Naive B cell (primary cell): ENCODE measurements around the gene TNFRSF14. TPM values are rescaled to one million over a fixed set of nuclear protein-coding genes. Genes with fewer than 3 reads are reported as not detected.

Experiments
- ATAC-seq, 2 donors: fragments of 150-1000 bp; cut with Tn5 transposase; 2 replicates each; pipeline ENCODE4 v1.10.0; 2021; ENCODE audit warnings: low read depth in 2 of 2, mild to moderate bottlenecking in 2 of 2, moderate library complexity in 2 of 2
- DNase-seq: peaks from one replicate; pipeline ENCODE4 v3.0.0; 2022
- H3K27ac Mint-ChIP-seq, 6 donors: one replicate each; pipeline ENCODE4 v1.8.0; 2020 to 2022; ENCODE audit warnings: mild to moderate bottlenecking in 6 of 6, mixed read lengths in 6 of 6, moderate library complexity in 5 of 6, inconsistent platforms in 2 of 6
- H3K27me3 Mint-ChIP-seq, 3 donors: one replicate each; pipeline ENCODE4 v1.8.0; 2021 to 2022; ENCODE audit warnings: mixed read lengths in 3 of 3, mild to moderate bottlenecking in 1 of 3
- H3K36me3 Mint-ChIP-seq, 2 donors: one replicate each; pipeline ENCODE4 v1.8.0; 2020 to 2022; ENCODE audit warnings: mixed read lengths in 2 of 2, inconsistent platforms in 1 of 2, mild to moderate bottlenecking in 1 of 2
- H3K4me1 Mint-ChIP-seq, 3 donors: one replicate each; pipeline ENCODE4 v1.8.0; 2020 to 2022; ENCODE audit warnings: mixed read lengths in 3 of 3, inconsistent platforms in 1 of 3, mild to moderate bottlenecking in 1 of 3, moderate library complexity in 1 of 3
- H3K4me3 Mint-ChIP-seq, 8 donors: one replicate each; pipeline ENCODE4 v1.8.0; 2020 to 2022; ENCODE audit warnings: mild to moderate bottlenecking in 8 of 8, mixed read lengths in 8 of 8, moderate library complexity in 8 of 8, inconsistent platforms in 2 of 8
- H3K9me3 Mint-ChIP-seq, 7 donors: one replicate each; pipeline ENCODE4 v1.8.0; 2020 to 2022; ENCODE audit warnings: mixed read lengths in 7 of 7, mild to moderate bottlenecking in 5 of 7, inconsistent platforms in 2 of 7, moderate library complexity in 1 of 7
- polyA plus RNA-seq, 6 donors: library from polyadenylated mRNA; unstranded; fragments of 300-500 nt; fragmentation: Illumina TruSeq; gene quantifications; one replicate each; pipeline ENCODE4 v1.2.3, GENCODE V29; 2021; ENCODE audit warnings: low read depth in 6 of 6

The TNFRSF14 gene
- polyA plus RNA-seq: 10 to 100 TPM; 40.7 to 75.6 (median 50.4) TPM

DNA sequence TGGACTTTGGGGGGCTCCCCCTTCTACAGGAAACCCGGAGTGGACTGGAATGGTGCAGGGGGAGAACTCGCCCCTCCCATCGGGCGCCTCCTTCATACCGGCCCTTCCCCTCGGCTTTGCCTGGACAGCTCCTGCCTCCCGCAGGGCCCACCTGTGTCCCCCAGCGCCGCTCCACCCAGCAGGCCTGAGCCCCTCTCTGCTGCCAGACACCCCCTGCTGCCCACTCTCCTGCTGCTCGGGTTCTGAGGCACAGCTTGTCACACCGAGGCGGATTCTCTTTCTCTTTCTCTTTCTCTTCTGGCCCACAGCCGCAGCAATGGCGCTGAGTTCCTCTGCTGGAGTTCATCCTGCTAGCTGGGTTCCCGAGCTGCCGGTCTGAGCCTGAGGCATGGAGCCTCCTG, at the start of gene TNFRSF14:
Gene TNFRSF14 (plus strand): TSS at position 95 of the 401 bp plus-strand sequence. CDS start 294 bp downstream, at position 389.
- H3K4me1 Mint-ChIP-seq: peaks cover 33 to 48% (median 40%) of the 10 kb centered on the region in 3 donors
- DNase-seq: peak; percentile 79
- H3K4me3 Mint-ChIP-seq: peak within 1 kb of the TSS; percentile 92 to 99 (median 96)
- no peaks in the 10 kb centered on the region for H3K9me3 Mint-ChIP-seq
- H3K27me3 Mint-ChIP-seq: no peaks in the 10 kb centered on the region
- peak within 1 kb of the TSS; percentile 98 to 100 (median 99) for H3K27ac Mint-ChIP-seq
- peaks cover 0 to 5% of the 10 kb centered on the region in 2 donors for H3K36me3 Mint-ChIP-seq
- ATAC-seq: peak; percentile 67 to 73

DNA sequence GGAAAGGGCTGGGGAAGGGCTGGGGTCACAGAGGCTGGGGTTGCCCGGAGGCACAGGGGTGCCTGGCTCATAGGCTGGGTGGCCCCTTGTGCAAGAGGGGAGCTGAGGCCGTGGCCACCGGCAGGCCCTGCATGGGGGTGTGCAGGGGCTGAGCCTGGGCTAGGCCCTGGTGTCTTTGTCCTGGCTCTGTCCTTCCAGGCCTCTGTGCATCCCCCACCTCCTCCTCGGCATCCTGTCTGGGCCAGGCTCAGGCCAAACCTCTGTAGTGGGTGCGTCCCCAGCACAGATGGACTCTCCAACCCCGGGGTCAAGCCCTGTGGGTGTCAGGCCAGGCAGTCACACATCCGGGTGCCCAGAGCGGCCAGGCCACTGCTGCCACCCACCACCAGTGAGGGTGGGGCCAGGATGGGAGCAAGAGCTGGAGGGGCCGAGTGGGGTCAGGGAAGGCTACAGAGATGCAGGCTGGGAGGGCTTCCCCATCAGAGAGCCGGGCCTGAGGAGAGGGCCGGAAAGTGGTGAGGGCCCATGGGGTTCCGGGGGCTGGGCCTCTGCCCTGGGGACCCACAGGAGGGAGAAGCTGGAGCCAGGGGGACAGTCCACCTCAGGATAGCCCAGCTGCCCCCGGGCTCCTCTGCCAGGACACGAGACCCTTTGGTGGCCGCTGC, 49.1 kb upstream of the TNFRSF14 start:
- ATAC-seq (no peak), DNase-seq (no peak)
- H3K27ac Mint-ChIP-seq: no peak overlapping the region
- H3K4me1 Mint-ChIP-seq: peaks cover 0 to 5% (median 0%) of the 10 kb centered on the region in 3 donors
- H3K9me3 Mint-ChIP-seq: no peaks in the 10 kb centered on the region
- no peaks in the 10 kb centered on the region for H3K36me3 Mint-ChIP-seq
- H3K27me3 Mint-ChIP-seq: no peaks in the 10 kb centered on the region
- H3K4me3 Mint-ChIP-seq: no peak overlapping the region

DNA sequence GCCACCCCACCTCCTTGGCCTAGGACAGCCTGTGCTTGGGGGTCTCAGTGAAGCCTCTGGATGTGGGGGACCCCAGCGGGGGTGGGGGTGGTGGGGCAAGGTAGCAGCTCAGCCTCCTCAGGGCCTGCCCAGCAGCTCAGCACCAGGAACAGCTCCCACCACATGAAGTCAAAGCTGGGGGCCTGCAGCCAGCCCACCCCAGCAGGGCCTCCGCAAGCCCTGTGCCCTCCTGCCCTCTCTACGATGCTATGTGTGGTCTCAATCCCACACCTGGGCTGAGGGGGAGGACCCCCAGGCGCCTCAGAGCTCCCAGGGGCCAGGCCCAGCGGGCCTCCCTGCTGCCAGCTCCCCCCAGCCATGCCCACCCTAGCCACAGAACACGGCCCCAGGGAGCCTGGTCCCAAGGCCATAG, 48.4 kb upstream of the TNFRSF14 start:
- no peak for DNase-seq
- Mint-ChIP-seq H3K4me1 (peaks cover 0 to 5% (median 0%) of the 10 kb centered on the region in 3 donors), H3K27ac (no peak overlapping the region), H3K9me3 (no peaks in the 10 kb centered on the region), H3K36me3 (no peaks in the 10 kb centered on the region), H3K27me3 (no peaks in the 10 kb centered on the region), H3K4me3 (no peak overlapping the region)
- ATAC-seq: no peak

DNA sequence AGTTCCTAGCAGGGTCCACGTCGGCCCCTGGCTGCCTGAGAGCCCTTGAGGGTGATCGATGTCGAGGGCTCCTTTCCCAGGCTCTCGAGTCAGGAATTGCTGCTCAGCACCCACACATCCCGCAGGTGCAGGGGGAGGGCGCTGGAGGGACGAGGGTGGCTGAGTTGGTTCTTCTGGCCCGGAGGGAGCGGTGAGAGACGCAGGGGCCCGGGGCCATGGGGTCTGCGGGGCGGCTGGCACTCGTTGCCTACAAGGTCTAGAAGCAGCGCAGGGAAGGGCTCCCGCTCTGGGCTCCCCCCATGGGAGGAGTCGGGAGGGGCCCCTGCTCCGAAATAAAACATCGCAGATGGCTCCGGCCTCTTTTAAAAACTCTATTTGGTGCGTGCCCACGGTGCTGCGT, 48.0 kb upstream of the TNFRSF14 start:
- Mint-ChIP-seq H3K4me1 (peaks cover 0 to 5% (median 0%) of the 10 kb centered on the region in 3 donors), H3K27ac (no peak overlapping the region), H3K4me3 (no peak overlapping the region), H3K36me3 (no peaks in the 10 kb centered on the region), H3K27me3 (no peaks in the 10 kb centered on the region), H3K9me3 (no peaks in the 10 kb centered on the region)
- DNase-seq: no peak
- no peak for ATAC-seq

DNA sequence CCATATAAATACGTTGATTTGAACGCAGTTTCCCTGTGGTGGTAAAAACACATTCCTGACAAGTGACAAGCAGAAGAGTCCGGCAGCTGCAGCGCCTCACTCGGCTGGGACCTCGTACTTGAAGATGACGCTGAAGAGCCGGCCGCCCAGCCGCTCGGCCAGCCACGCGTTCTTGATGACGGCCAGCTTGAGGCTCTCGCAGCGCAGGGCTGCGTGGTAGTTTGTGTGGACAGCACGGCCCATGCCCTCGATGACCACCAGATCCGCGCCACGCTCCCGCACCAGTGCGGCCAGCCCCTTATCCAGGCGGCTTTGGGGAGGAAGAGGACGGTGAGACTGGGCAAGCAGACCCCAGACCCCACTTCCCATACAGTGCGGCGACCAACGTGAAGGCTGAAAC, 47.4 kb upstream of the TNFRSF14 start:
- H3K36me3 Mint-ChIP-seq: no peaks in the 10 kb centered on the region
- H3K27me3 Mint-ChIP-seq: no peaks in the 10 kb centered on the region
- DNase-seq: no peak
- H3K9me3 Mint-ChIP-seq: no peaks in the 10 kb centered on the region
- no peak overlapping the region for H3K27ac Mint-ChIP-seq
- H3K4me3 Mint-ChIP-seq: no peak overlapping the region
- H3K4me1 Mint-ChIP-seq: peaks cover 0 to 5% (median 0%) of the 10 kb centered on the region in 3 donors
- no peak for ATAC-seq

DNA sequence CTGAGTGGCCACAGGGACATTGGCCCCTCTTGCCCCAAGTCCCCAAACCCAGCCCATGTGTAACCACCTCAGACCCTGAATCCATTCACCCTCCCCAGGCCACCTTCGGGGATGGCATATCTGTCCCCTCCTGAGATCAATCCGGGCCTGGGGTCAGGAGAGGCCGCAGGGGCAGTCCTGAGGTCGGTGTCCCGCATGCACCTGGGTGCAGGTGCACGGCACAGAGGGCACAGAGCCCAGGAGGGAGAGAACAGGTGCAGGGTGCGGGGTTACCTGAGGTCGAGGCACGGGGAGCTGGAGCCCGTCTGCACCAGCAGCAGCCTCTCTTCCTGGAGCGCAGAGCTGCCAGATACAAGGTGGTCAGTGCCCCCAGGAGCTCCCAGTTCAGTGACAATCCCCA, 46.6 kb upstream of the TNFRSF14 start:
- Mint-ChIP-seq H3K9me3 (no peaks in the 10 kb centered on the region), H3K4me1 (no peaks in the 10 kb centered on the region), H3K27ac (no peak overlapping the region), H3K4me3 (no peak overlapping the region), H3K27me3 (no peaks in the 10 kb centered on the region), H3K36me3 (no peaks in the 10 kb centered on the region)
- ATAC-seq: no peak
- no peak for DNase-seq

DNA sequence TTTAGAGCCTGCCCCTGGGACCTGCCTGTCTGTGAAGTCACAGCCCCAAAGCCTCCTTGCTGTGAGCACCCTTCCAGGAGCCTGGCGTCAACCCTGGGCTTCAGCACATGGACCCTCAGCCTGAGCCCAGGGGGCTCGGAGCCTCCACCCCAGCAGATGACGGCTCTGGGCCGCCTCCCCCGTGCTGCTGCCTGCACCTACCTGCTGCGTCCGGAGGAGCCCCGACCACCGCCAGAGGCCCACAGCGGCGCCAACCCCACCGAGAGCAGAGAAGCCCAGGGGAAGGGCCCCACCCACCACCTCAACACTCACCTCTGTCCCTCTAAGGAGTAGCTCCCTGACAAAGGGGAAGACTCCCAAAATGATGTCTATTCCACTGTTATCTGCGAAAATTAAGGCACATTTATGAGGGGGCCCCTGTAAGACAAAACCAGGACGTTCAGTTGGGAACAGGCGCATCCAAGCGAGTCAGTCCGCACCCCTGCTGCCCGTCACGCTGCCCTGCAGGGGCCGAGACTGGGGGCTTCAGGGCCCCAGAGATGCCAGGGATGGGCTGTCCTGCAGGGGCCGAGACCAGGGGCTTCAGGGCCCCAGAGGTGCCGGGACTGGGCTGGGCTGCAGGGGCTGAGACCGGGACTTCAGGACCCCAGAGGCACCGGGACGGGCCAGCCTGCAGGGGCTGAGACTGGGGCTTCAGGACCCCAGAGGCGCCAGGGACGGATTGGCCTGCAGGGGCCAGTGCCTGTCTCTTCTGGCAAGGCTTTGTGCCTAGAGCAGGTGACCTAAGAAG, 45.6 kb upstream of the TNFRSF14 start:
- no peaks in the 10 kb centered on the region for H3K9me3 Mint-ChIP-seq
- DNase-seq: no peak
- no peaks in the 10 kb centered on the region for H3K27me3 Mint-ChIP-seq
- no peak overlapping the region for H3K4me3 Mint-ChIP-seq
- H3K27ac Mint-ChIP-seq: no peak overlapping the region
- ATAC-seq: no peak
- no peaks in the 10 kb centered on the region for H3K4me1 Mint-ChIP-seq
- H3K36me3 Mint-ChIP-seq: no peaks in the 10 kb centered on the region

DNA sequence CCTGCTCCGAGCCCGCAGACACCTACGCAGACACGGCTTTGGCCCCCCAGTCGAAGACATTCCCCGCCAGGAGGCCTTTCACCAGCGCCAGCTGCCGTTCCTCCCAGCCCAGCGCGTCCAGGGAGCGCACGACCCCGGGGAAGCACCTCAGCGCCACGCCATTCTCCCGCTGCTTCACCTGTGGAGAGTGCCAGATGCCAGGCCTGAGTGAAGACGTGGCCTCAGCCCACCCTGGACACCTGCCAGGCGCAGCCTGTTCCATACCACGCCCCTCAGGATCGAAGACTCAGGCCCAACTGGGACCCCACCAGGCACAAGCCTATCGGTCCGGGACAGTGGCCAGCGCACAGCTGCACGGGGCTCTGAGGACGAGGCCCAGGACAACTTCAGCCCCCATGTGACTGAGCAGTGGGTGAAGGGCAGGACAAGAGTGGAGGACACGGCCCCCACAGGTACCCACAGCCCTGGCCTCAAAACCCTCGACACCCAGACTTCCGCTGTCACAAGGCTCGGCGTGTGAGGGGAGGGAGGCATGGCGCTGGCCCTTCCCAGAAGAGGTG, 43.2 kb upstream of the TNFRSF14 start:
- Mint-ChIP-seq H3K27ac (peak overlapping the region in 1 of 6 donors; percentile 59), H3K4me3 (no peak overlapping the region), H3K4me1 (no peaks in the 10 kb centered on the region), H3K9me3 (no peaks in the 10 kb centered on the region), H3K27me3 (no peaks in the 10 kb centered on the region), H3K36me3 (no peaks in the 10 kb centered on the region)
- DNase-seq (no peak), ATAC-seq (no peak)

DNA sequence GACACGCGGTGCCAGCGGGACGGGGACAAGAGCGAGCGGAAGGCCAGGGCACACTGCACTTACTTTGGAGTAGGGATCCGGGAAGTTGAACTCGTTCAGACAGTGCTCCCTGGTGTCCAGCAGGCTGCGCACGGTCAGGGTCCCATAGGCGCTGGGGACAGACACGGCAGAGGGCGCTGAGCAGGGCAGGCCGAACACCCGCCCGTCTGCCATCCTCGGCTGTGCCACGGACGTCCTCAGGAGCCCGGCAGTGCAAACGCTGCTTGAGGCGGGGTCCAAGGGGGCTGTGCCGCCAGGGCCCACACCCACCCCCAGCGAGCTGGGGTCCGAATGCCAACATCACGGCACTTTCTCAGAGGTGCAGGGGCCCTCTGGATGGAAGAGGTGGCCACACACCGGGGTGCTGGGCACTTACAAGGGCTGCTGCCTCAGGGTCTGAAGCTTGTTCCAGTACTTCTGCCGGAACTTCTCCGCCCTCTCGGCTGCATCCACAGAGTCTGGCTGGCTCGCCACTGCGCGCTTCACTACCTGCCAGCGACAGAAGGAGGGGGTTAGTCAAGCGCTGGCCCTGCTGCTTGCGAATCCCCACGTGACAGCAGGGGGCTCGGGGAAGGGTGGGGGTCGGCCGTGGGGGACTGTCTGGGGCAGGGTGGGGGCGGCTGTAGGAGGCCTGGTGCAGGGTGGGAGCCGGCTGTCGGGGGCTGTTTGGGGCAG, 42.1 kb upstream of the TNFRSF14 start:
- peaks cover 0 to 5% of the 10 kb centered on the region in 2 donors for H3K36me3 Mint-ChIP-seq

DNA sequence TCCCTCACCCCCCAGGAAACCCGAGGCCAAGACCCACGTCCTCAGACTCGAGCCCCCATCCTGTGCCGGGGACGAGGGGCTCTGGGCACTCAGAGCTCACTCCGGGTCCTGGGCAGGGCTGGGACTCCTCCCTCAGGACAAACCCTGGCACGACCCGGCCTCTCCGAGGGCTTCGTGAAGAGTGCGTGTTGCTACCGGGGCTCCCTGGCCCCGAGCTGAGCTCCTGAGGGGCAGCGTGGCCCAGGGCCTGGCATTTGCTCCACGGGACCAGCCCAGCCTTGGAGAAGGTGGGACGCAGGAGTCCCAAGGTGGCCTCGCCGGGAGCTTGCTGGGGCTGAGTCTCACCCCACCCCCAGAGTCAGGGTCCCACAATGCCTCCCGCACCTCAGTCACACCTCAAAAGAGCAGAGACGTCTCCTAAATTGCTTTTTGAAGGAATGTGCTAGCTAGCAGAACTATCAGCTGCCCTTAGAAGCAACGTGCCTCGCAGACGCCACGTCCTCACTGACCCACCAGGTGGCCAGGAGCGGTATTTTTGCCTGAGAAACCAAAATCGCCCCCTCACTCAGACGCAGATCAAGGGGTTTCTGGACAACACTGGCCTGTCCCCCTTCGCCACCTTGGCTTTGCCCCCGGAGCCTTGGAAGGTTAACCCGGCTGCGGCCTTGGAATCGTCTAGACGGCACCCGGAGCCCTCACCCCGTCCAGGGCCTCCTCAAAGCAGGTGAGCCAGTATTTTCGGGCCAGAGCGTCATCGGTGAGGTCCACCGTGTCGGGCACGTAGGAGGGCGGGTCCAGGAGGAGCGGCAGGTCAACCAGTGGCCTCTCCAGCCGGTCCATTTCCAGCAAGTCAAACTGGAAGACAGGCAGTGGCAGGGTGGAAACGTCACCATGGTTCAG, 41.1 kb upstream of the TNFRSF14 start:
- Mint-ChIP-seq H3K36me3 (peaks cover 0 to 7% of the 10 kb centered on the region in 2 donors), H3K4me3 (no peak overlapping the region), H3K4me1 (no peaks in the 10 kb centered on the region), H3K27me3 (no peaks in the 10 kb centered on the region), H3K27ac (no peak overlapping the region), H3K9me3 (no peaks in the 10 kb centered on the region)
- no peak for ATAC-seq
- DNase-seq: no peak

More for the DNA sequence above, 42.1 kb upstream of the TNFRSF14 start:
- no peaks in the 10 kb centered on the region for H3K27me3 Mint-ChIP-seq
- no peaks in the 10 kb centered on the region for H3K4me1 Mint-ChIP-seq
- H3K27ac Mint-ChIP-seq: peak overlapping the region in 1 of 6 donors; percentile 81
- peak overlapping the region in 1 of 8 donors; percentile 47 for H3K4me3 Mint-ChIP-seq
- no peaks in the 10 kb centered on the region for H3K9me3 Mint-ChIP-seq
- no peak for ATAC-seq
- DNase-seq: no peak

DNA sequence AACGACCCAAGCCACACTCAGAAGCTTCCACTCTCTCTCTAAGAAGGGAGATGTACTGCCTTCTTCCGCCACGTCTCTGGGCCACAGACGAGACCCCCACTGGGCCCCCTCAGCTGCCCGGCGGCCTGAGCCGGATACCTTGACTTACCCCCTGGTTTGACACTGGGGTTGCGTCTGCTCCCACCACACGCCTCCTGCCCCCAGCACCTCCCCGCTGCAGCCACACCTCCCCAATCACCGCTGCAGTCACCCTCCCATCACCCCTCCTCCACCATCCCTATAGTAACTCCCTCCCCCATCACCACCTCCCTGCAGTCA, 40.4 kb upstream of the TNFRSF14 start:
- Mint-ChIP-seq H3K27ac (no peak overlapping the region), H3K27me3 (no peaks in the 10 kb centered on the region), H3K36me3 (peaks cover 0 to 7% of the 10 kb centered on the region in 2 donors), H3K4me1 (no peaks in the 10 kb centered on the region), H3K4me3 (no peak overlapping the region), H3K9me3 (no peaks in the 10 kb centered on the region)
- ATAC-seq: no peak
- no peak for DNase-seq

DNA sequence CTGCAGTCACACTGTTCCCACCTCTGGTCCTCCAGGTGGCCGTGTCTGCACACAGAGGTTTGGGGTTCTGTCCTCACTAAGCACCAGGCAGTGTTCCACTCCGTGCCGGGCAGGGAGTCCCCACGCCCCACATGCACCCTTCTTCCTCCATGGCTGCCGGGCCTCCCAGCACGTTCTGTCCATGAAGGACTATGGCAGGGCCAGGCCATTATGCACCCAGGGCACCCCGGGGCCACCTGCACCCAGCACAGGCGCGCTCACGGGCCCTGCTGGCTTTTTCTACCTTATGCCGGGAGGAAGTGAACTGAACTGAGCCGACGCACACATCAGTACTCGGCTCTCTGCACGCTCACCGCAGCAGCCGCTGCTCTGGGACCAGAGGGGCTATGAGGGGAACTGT, 40.0 kb upstream of the TNFRSF14 start:
- Mint-ChIP-seq H3K9me3 (no peaks in the 10 kb centered on the region), H3K4me3 (peak overlapping the region in 1 of 8 donors; percentile 41), H3K36me3 (peaks cover 0 to 7% of the 10 kb centered on the region in 2 donors), H3K27ac (no peak overlapping the region), H3K4me1 (no peaks in the 10 kb centered on the region), H3K27me3 (no peaks in the 10 kb centered on the region)
- ATAC-seq (no peak), DNase-seq (no peak)

DNA sequence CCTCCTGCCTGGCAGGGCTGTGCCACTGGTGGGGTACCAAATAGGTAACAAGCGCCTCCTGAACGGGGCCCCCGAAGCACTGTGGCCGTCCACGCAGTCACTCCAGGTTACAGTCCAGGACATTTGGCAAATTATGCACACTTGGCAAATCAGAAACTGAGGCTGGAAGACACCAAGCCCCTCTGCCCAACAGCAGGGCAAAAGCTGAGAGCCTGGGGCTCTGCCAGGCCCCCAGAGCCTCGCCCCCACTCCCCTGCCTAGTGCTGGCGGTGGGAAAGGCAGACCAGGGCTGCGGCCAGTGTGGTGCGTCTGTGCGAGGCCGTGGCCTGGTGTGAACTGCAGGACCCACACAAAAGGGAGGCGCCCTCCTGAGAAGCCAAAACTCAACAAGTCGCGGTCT, 39.2 kb upstream of the TNFRSF14 start:
- H3K27ac Mint-ChIP-seq: no peak overlapping the region
- H3K36me3 Mint-ChIP-seq: peaks cover 0 to 7% of the 10 kb centered on the region in 2 donors
- no peaks in the 10 kb centered on the region for H3K4me1 Mint-ChIP-seq
- H3K9me3 Mint-ChIP-seq: no peaks in the 10 kb centered on the region
- DNase-seq (no peak), ATAC-seq (no peak)
- H3K4me3 Mint-ChIP-seq: no peak overlapping the region
- no peaks in the 10 kb centered on the region for H3K27me3 Mint-ChIP-seq
